Measurements from ENCODE around the gene DTNB.

Gene DTNB

GRCh38 chr2:25375989-25376545 lies 297.3 kb downstream of the DTNB start:
- no peak for DNase-seq (ENCODE audit: low spot score)
- TF ChIP-seq, protein P1, sequence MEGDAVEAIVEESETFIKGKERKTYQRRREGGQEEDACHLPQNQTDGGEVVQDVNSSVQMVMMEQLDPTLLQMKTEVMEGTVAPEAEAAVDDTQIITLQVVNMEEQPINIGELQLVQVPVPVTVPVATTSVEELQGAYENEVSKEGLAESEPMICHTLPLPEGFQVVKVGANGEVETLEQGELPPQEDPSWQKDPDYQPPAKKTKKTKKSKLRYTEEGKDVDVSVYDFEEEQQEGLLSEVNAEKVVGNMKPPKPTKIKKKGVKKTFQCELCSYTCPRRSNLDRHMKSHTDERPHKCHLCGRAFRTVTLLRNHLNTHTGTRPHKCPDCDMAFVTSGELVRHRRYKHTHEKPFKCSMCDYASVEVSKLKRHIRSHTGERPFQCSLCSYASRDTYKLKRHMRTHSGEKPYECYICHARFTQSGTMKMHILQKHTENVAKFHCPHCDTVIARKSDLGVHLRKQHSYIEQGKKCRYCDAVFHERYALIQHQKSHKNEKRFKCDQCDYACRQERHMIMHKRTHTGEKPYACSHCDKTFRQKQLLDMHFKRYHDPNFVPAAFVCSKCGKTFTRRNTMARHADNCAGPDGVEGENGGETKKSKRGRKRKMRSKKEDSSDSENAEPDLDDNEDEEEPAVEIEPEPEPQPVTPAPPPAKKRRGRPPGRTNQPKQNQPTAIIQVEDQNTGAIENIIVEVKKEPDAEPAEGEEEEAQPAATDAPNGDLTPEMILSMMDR (IDR thresholded peaks at IDR 0.05; ENCODE audit: borderline replicate concordance, control extremely low read depth, extremely low read depth, insufficient read depth, missing control alignments) = no peak
- in situ Hi-C loops (cut with MboI; ENCODE audit: low sequenced_read_pairs, unreplicated experiment) = no loop called here

GRCh38 chr2:25375371-25375988 lies 297.9 kb downstream of the DTNB start:
- TF ChIP-seq, protein P1 (IDR thresholded peaks at IDR 0.05; ENCODE audit: borderline replicate concordance, control extremely low read depth, extremely low read depth, insufficient read depth, missing control alignments) = no peak
- in situ Hi-C loops (cut with MboI; ENCODE audit: low sequenced_read_pairs, unreplicated experiment) = no loop called here

DNA sequence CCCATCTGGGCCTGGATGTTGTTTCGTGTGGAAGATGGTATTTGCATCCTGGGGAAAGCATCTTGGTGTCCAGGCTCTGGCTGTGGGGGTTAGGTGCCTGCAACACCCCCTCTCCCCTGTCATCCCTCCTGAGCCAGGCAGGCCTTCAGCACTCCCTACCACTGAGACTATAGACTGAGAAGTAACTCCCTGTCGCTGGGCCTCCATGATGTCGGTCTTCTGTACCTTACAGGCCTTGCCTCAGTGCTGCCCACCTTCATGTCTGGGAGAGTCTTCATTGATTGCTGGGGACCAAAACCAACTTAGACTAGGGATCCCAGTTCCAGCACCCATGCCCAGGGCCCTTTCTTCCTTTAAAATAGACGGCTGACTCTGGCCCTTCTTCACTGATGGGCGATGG lies 298.6 kb downstream of the DTNB start:
- no peak for DNase-seq (ENCODE audit: low spot score)
- TF ChIP-seq, protein P1 (IDR thresholded peaks at IDR 0.05; ENCODE audit: borderline replicate concordance, control extremely low read depth, extremely low read depth, insufficient read depth, missing control alignments) = no peak
- in situ Hi-C loops (cut with MboI; ENCODE audit: low sequenced_read_pairs, unreplicated experiment) = no loop called here

More at GRCh38 chr2:25375371-25375988, 297.9 kb downstream of the DTNB start:
- DNase-seq (ENCODE audit: low spot score) = no peak

- TF ChIP-seq, protein P1 (IDR thresholded peaks at IDR 0.05; ENCODE audit: borderline replicate concordance, control extremely low read depth, extremely low read depth, insufficient read depth, missing control alignments) = no peak
- in situ Hi-C loops (cut with MboI; ENCODE audit: low sequenced_read_pairs, unreplicated experiment) = no loop called here
- DNase-seq (ENCODE audit: low spot score) = no peak
Measured at GRCh38 chr2:25374411-25374810, 299.0 kb downstream of the DTNB start.

DNA sequence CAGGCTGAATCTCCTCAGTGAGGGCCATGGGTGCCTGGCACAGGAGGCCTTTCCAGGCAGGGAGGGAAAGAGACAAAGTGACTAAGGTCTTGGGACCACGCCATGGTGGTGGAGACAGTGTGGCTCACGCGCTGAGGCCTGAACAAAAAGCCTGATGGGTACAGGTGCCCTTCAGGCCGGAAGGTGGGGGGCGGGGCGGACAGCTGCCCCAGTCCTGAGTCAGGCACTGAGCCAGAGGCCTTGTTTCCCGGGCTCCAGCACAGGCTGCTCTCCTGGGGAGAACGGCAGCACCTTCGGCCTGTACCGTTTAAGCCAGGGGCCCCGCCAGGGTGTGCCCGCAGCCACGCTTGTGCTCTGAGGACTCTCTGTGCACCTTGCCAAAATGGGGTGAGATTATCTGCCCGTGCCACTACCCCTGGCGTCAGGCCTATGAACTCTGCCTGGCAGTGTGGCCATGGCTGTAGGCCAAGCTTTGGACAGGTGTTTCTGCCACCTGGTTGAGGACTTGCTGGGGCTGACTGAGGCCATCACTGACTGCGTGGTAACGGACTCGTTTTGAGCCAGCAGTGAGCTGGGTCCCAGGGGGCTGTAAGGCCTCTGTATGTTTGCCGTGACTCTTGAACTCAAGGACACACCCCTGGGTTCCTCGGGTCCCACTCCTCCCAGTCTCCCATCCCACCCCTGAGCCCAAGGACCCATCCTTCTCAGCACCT lies 300.0 kb downstream of the DTNB start:
- in situ Hi-C loops (cut with MboI; ENCODE audit: low sequenced_read_pairs, unreplicated experiment) = no loop called here
- DNase-seq (ENCODE audit: low spot score) = no peak
- TF ChIP-seq, protein P1 (IDR thresholded peaks at IDR 0.05; ENCODE audit: borderline replicate concordance, control extremely low read depth, extremely low read depth, insufficient read depth, missing control alignments) = no peak

- in situ Hi-C loops (cut with MboI; ENCODE audit: low sequenced_read_pairs, unreplicated experiment) = no loop called here
- DNase-seq (ENCODE audit: low spot score) = no peak
- TF ChIP-seq, protein P1 (IDR thresholded peaks at IDR 0.05; ENCODE audit: borderline replicate concordance, control extremely low read depth, extremely low read depth, insufficient read depth, missing control alignments) = no peak
Measured at GRCh38 chr2:25372405-25373268, 300.7 kb downstream of the DTNB start.
